CD4-positive, alpha-beta T cell (primary cell): ENCODE results near the gene NECAB3. TPM values are rescaled to one million over a fixed set of nuclear protein-coding genes. Genes with fewer than 3 reads are reported as not detected.
A peak's percentile ranks its signal among the peaks of the same experiment; 100 is the strongest.

Experiments
- ATAC-seq: fragments of 200-7000 bp; cut with Tn5 transposase; one replicate; pipeline ENCODE4 v1.10.0; 2022; ENCODE audit warnings: mild to moderate bottlenecking; ENCODE audit not compliant: poor library complexity
- CTCF ChIA-PET: fragments of 350-600 bp; sonication (Branson Sonifier 250); formaldehyde crosslinking; loops from one replicate; lab custom pipeline; 2021; ENCODE audit warnings: antibody characterized with exemption, inconsistent platforms; lab: Charles Lee
- POLR2A ChIA-PET: fragments of 350-600 bp; sonication (Branson Sonifier 250); formaldehyde crosslinking; loops from one replicate; lab custom pipeline; 2021; ENCODE audit warnings: antibody characterized with exemption, inconsistent platforms; lab: Charles Lee
- DNase-seq, 14 experiments: peaks; one replicate each; pipeline ENCODE4 v3.0.0-alpha.2; 2013 to 2020; ENCODE audit warnings: mixed read lengths in 2 of 14
- H3K27ac ChIP-seq, 2 donors: one replicate each; pipeline versions ENCODE4 v1.5.1 to v1.7.0; 2013; ENCODE audit warnings: low read length in 2 of 2, low read depth in 1 of 2, mild to moderate bottlenecking in 1 of 2
- H3K27me3 ChIP-seq, 2 experiments: 1 replicate in 1 of 2; 2 replicates in 1 of 2; pipeline versions ENCODE4 v1.6.1 to v1.7.0; 2013; ENCODE audit warnings: low read length in 2 of 2, control low read depth in 1 of 2, mild to moderate bottlenecking in 1 of 2, moderate library complexity in 1 of 2; ENCODE audit not compliant: insufficient read depth in 2 of 2, control insufficient read depth in 1 of 2
- H3K36me3 ChIP-seq: one replicate; pipeline ENCODE4 v1.6.1; 2013; ENCODE audit warnings: low read length, control low read depth; ENCODE audit not compliant: insufficient read depth
- H3K4me1 ChIP-seq: one replicate; pipeline ENCODE4 v1.6.1; 2013; ENCODE audit warnings: low read length, control low read depth; ENCODE audit not compliant: insufficient read depth
- H3K4me3 ChIP-seq: one replicate; pipeline ENCODE4 v1.5.1; 2013; ENCODE audit warnings: mild to moderate bottlenecking, low read length, moderate library complexity
- H3K9me3 ChIP-seq, 2 experiments: 1 replicate in 1 of 2; 2 replicates in 1 of 2; pipeline versions ENCODE4 v1.6.1 to v1.7.0; 2013; ENCODE audit warnings: low read length in 2 of 2, mild to moderate bottlenecking in 2 of 2, control low read depth in 1 of 2, moderate library complexity in 1 of 2; ENCODE audit not compliant: control insufficient read depth in 1 of 2, insufficient read depth in 1 of 2
- H3K27ac Mint-ChIP-seq: one replicate; pipeline ENCODE4 v1.8.0; 2020; ENCODE audit warnings: mixed read lengths
- H3K27me3 Mint-ChIP-seq: one replicate; pipeline ENCODE4 v1.8.0; 2021; ENCODE audit warnings: mixed read lengths
- H3K36me3 Mint-ChIP-seq: one replicate; pipeline ENCODE4 v1.8.0; 2021; ENCODE audit warnings: low read depth, mixed read lengths
- H3K4me1 Mint-ChIP-seq: one replicate; pipeline ENCODE4 v1.8.0; 2021; ENCODE audit warnings: low read depth, mixed read lengths
- H3K4me3 Mint-ChIP-seq: one replicate; pipeline ENCODE4 v1.8.0; 2020; ENCODE audit warnings: mild to moderate bottlenecking, mixed read lengths
- H3K9me3 Mint-ChIP-seq: one replicate; pipeline ENCODE4 v1.8.0; 2020; ENCODE audit warnings: mixed read lengths
- intact Hi-C, 2 experiments: fragments of 100-400 bp; cut with DNase I in 1 of 2; cut with micrococcal nuclease in 1 of 2; formaldehyde crosslinking; loops; one replicate each; pipeline versions ENCODE4 v1.15.1 to v1.9.0; 2023 to 2025; cut with DNase I, micrococcal nuclease
- total RNA-seq, 174 experiments: library from RNA in 2 of 174; stranded (reverse) in 2 of 174; gene quantifications; one replicate each; pipeline ENCODE4 v1.2.3 and lab custom pipeline; 2021 to 2026
- TF ChIP-seq, protein P1 (sequence below): fragments of 200-600 bp; IDR thresholded peaks from one replicate; pipeline ENCODE4 v1.8.0; 2022; ENCODE audit warnings: antibody characterized with exemption, mild to moderate bottlenecking

Gene NECAB3
- total RNA-seq, 2 experiments from 2014 or later = 8.7 to 9.2 TPM

DNA sequence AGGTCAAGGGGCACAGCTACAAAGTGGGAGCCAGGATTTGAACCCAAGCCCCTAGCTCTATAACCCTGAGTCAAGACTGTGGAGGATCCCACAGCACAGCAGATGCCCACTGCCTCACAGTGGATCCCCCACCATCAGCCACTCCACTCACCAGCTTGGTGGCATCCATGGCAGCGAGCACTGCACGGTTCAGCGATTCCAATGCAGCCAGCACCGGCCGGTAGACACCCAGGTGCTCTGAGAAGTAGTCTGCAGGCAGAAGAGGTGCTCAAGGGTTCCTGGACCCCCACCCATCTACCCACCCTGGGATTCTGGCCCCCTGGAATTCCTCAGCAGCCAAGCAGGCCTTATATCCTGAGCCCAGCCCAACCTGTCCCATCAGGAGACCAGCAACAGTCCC, 5.0 kb downstream of the NECAB3 start:
- POLR2A ChIA-PET = interaction anchor here (1.0 to 4.0 kb wide), 7 partner anchors 10 to 225 kb away, joined by 3 to 45 read pairs (median 23); partner anchors contain the start of genes CBFA2T2, PXMP4, SNTA1 and ZNF341
- CTCF ChIA-PET = interaction anchor here (1.2 to 3.3 kb wide), 6 partner anchors 10 to 296 kb away, joined by 3 to 15 read pairs (median 12); partner anchors contain the start of genes E2F1 and SNTA1
- Histone ChIP-seq H3K4me1 (peaks cover 53% of the 10 kb centered on the region), H3K36me3 (no peaks in the 10 kb centered on the region), H3K4me3 (no peak overlapping the region), H3K27ac (no peak overlapping the region), H3K27me3 (no peaks in the 10 kb centered on the region), H3K9me3 (no peaks in the 10 kb centered on the region)
- Mint-ChIP-seq H3K36me3 (no peaks in the 10 kb centered on the region), H3K4me3 (peak overlapping the region; percentile 75), H3K27me3 (no peaks in the 10 kb centered on the region), H3K27ac (no peak overlapping the region), H3K4me1 (peaks cover 32% of the 10 kb centered on the region), H3K9me3 (no peaks in the 10 kb centered on the region)
- TF ChIP-seq, protein P1, sequence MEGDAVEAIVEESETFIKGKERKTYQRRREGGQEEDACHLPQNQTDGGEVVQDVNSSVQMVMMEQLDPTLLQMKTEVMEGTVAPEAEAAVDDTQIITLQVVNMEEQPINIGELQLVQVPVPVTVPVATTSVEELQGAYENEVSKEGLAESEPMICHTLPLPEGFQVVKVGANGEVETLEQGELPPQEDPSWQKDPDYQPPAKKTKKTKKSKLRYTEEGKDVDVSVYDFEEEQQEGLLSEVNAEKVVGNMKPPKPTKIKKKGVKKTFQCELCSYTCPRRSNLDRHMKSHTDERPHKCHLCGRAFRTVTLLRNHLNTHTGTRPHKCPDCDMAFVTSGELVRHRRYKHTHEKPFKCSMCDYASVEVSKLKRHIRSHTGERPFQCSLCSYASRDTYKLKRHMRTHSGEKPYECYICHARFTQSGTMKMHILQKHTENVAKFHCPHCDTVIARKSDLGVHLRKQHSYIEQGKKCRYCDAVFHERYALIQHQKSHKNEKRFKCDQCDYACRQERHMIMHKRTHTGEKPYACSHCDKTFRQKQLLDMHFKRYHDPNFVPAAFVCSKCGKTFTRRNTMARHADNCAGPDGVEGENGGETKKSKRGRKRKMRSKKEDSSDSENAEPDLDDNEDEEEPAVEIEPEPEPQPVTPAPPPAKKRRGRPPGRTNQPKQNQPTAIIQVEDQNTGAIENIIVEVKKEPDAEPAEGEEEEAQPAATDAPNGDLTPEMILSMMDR = no peak
- intact Hi-C loops = loop anchor here (2.0 to 10.0 kb wide), 3 partner anchors 66 to 1714 kb away; partner anchors contain the start of genes PDRG1 (in 1 of the 2) and ZNF341 (in 1 of the 2)
- ATAC-seq (no peak), DNase-seq (no peak)

DNA sequence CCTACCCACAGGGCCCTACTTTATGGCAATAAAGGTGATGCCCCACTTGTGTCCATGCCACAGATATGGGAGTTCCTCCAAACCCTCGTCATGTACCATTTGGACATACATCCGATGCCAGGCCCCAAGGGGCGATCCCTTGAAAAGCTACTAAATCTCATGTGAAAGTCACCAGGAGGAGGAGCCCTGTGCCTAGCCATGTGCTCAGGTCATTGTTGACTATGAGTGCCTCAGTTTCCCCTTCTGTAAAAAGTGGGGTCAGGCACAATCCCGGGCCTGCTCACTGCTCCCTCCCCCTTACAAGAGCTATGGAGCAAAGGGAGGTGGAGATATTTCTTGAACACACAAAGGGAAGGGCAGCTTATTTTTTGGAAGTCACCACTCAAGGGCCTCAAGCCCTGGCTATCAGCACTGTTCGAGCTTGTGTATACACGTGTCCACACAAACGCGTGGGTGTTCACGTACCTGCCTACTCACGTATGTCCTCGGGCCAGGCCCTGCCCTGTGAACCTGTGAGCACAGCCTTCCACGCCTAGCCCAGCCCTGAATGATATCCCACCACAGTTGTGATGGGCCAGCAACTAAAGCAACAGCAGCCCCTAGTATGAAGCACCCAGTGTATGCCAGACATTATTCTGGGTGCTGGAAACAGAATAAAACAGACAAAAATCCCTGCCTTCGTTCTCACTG, 5.6 kb downstream of the NECAB3 start:
- ATAC-seq (no peak), DNase-seq (no peak)
- intact Hi-C loops = loop anchor here (1.0 to 10.0 kb wide), 4 partner anchors 66 to 1714 kb away; partner anchors contain the start of genes PDRG1 (in 1 of the 2) and ZNF341 (in 1 of the 2)
- H3K36me3 ChIP-seq = no peaks in the 10 kb centered on the region
- H3K27ac ChIP-seq = no peak overlapping the region
- H3K27me3 ChIP-seq = no peaks in the 10 kb centered on the region
- TF ChIP-seq, protein P1 = no peak
- peaks cover 54% of the 10 kb centered on the region for H3K4me1 ChIP-seq
- no peak overlapping the region for H3K4me3 ChIP-seq
- H3K9me3 Mint-ChIP-seq = no peaks in the 10 kb centered on the region
- peaks cover 37% of the 10 kb centered on the region for H3K4me1 Mint-ChIP-seq
- H3K9me3 ChIP-seq = no peaks in the 10 kb centered on the region
- H3K27me3 Mint-ChIP-seq = no peaks in the 10 kb centered on the region
- H3K4me3 Mint-ChIP-seq = peak overlapping the region; percentile 75
- CTCF ChIA-PET = interaction anchor here (1.1 to 3.3 kb wide), 27 partner anchors 9 to 296 kb away, joined by 3 to 30 read pairs (median 6); partner anchors contain the start of genes CBFA2T2, E2F1, PXMP4 and SNTA1
- POLR2A ChIA-PET = interaction anchor here (1.0 to 4.0 kb wide), 10 partner anchors 11 to 267 kb away, joined by 3 to 45 read pairs (median 17); partner anchors contain the start of genes CBFA2T2, CDK5RAP1, PXMP4 and SNTA1
- H3K27ac Mint-ChIP-seq = peak overlapping the region; percentile 49
- H3K36me3 Mint-ChIP-seq = no peaks in the 10 kb centered on the region

DNA sequence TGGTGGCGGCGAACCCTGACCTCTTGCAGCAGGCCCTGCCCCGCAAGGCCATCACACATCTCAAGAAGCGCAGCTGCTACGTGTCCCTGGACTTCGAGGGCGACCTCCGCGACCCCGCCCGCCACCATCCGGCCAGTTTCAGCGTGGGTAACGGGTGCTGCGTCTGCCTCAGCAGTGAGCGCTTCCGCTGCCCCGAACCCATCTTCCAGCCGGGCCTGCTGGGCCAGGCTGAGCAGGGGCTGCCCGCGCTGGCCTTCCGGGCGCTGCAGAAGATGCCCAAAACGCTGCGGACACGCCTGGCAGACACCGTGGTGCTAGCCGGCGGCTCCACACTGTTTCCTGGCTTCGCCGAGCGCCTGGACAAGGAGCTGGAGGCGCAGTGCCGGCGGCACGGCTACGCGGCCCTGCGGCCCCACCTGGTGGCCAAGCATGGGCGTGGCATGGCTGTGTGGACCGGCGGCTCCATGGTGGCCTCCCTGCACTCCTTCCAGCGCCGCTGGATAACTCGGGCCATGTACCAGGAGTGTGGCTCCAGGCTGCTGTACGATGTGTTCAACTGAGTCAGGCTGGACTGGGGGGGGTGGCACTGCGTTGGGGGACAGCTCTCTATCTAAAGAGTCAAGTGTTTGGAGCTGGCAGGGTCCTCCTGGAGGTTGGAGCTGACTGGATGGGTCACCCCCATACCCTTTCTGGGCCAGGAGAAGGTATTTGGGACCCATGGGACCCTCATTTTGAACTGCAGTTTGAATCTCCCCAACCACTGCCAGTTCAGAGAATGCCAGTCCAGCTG, 6.4 kb downstream of the NECAB3 start:
- Mint-ChIP-seq H3K4me3 (peak overlapping the region; percentile 75), H3K27me3 (no peaks in the 10 kb centered on the region), H3K27ac (peak overlapping the region; percentile 49), H3K4me1 (peaks cover 33% of the 10 kb centered on the region), H3K9me3 (no peaks in the 10 kb centered on the region), H3K36me3 (no peaks in the 10 kb centered on the region)
- CTCF ChIA-PET = interaction anchor here (0.6 to 3.3 kb wide), 44 partner anchors 10 to 295 kb away, joined by 3 to 30 read pairs (median 4); partner anchors contain the start of genes CBFA2T2, CDK5RAP1, E2F1 and PXMP4
- intact Hi-C loops = loop anchor here (1.0 to 10.0 kb wide), 4 partner anchors 67 to 1713 kb away; partner anchors contain the start of genes PDRG1 (in 1 of the 2) and ZNF341 (in 1 of the 2)
- ATAC-seq (peak; percentile 61), DNase-seq (peak; percentile 54 to 90 (median 70))
- peaks cover 52% of the 10 kb centered on the region for H3K4me1 ChIP-seq
- TF ChIP-seq, protein P1 = peak; percentile 88
- H3K27me3 ChIP-seq = no peaks in the 10 kb centered on the region
- H3K4me3 ChIP-seq = peak overlapping the region; percentile 72
- H3K9me3 ChIP-seq = no peaks in the 10 kb centered on the region
- no peaks in the 10 kb centered on the region for H3K36me3 ChIP-seq
- POLR2A ChIA-PET = interaction anchor here (0.6 to 4.0 kb wide), 13 partner anchors 12 to 267 kb away, joined by 3 to 45 read pairs (median 7); partner anchors contain the start of genes CBFA2T2, CDK5RAP1, PXMP4 and SNTA1
- no peak overlapping the region for H3K27ac ChIP-seq
